ENCODE data around the gene FOXP1.

FOXP1 gene

GRCh38 chr3:71235846-71236245 is 347.7 kb downstream of the FOXP1 start:
- no peaks in the 10 kb centered on the region for H3K9me3 ChIP-seq (ENCODE audit: severe bottlenecking)
- no peak overlapping the region for H3K27ac ChIP-seq
- DNase-seq = no peak
- H3K4me3 ChIP-seq (ENCODE audit: low read depth, low read length) = no peak overlapping the region
- no peaks in the 10 kb centered on the region for H3K27me3 ChIP-seq (ENCODE audit: insufficient read depth, low read depth, severe bottlenecking)
- TF ChIP-seq CTCF (IDR thresholded peaks at IDR 0.05; ENCODE audit: low read depth, low read length) = no peak
- H3K36me3 ChIP-seq = no peaks in the 10 kb centered on the region

GRCh38 chr3:71232895-71233294 is 350.6 kb downstream of the FOXP1 start:
- H3K4me3 ChIP-seq (ENCODE audit: low read depth, low read length) = no peak overlapping the region
- H3K27me3 ChIP-seq (ENCODE audit: insufficient read depth, low read depth, severe bottlenecking) = no peaks in the 10 kb centered on the region
- no peak for DNase-seq
- TF ChIP-seq CTCF (IDR thresholded peaks at IDR 0.05; ENCODE audit: low read depth, low read length) = no peak
- no peaks in the 10 kb centered on the region for H3K9me3 ChIP-seq (ENCODE audit: severe bottlenecking)
- no peak overlapping the region for H3K27ac ChIP-seq
- H3K36me3 ChIP-seq = no peaks in the 10 kb centered on the region

GRCh38 chr3:71232175-71232679 is 351.3 kb downstream of the FOXP1 start:
- no peak for DNase-seq
- TF ChIP-seq CTCF (IDR thresholded peaks at IDR 0.05; ENCODE audit: low read depth, low read length) = no peak
- Histone ChIP-seq H3K36me3 (no peaks in the 10 kb centered on the region), H3K9me3 (ENCODE audit: severe bottlenecking) (no peaks in the 10 kb centered on the region), H3K4me3 (ENCODE audit: low read depth, low read length) (no peak overlapping the region), H3K27ac (no peak overlapping the region), H3K27me3 (ENCODE audit: insufficient read depth, low read depth, severe bottlenecking) (no peaks in the 10 kb centered on the region)

- H3K36me3 ChIP-seq = no peaks in the 10 kb centered on the region
- no peaks in the 10 kb centered on the region for H3K27me3 ChIP-seq (ENCODE audit: insufficient read depth, low read depth, severe bottlenecking)
- no peak overlapping the region for H3K4me3 ChIP-seq (ENCODE audit: low read depth, low read length)
- TF ChIP-seq CTCF (IDR thresholded peaks at IDR 0.05; ENCODE audit: low read depth, low read length) = no peak
- no peak overlapping the region for H3K27ac ChIP-seq
- no peak for DNase-seq
- no peaks in the 10 kb centered on the region for H3K9me3 ChIP-seq (ENCODE audit: severe bottlenecking)
These were observed 351.8 kb downstream of the FOXP1 start for GRCh38 chr3:71231680-71232079.

GRCh38 chr3:71229905-71230657 is 353.4 kb downstream of the FOXP1 start:
- no peak for DNase-seq
- H3K9me3 ChIP-seq (ENCODE audit: severe bottlenecking) = no peaks in the 10 kb centered on the region
- H3K27me3 ChIP-seq (ENCODE audit: insufficient read depth, low read depth, severe bottlenecking) = no peaks in the 10 kb centered on the region
- H3K36me3 ChIP-seq = no peaks in the 10 kb centered on the region
- no peak overlapping the region for H3K27ac ChIP-seq
- H3K4me3 ChIP-seq (ENCODE audit: low read depth, low read length) = no peak overlapping the region
- TF ChIP-seq CTCF (IDR thresholded peaks at IDR 0.05; ENCODE audit: low read depth, low read length) = no peak

All from WERI-Rb-1 (cell line).